Skeletal muscle cell (primary cell): ENCODE results near the gene PPP3CB.
"Not testable (repeated sequence)": the region's sequence is repeated elsewhere in the genome, so short reads cannot be mapped to it uniquely, and the experiment has no call there.

Experiments
- DNase-seq: peaks from one replicate; pipeline ENCODE4 v3.0.0-alpha.2; 2010; ENCODE audit warnings: low read depth
- H3K4me3 ChIP-seq: 2 replicates; pipeline ENCODE4 v1.5.1; 2011; ENCODE audit warnings: low read depth, mild to moderate bottlenecking, control low read depth, low read length, moderate library complexity

PPP3CB gene

GRCh38 chr10:73426318-73426717 is 69.5 kb downstream of the PPP3CB start:
- no peak overlapping the region for H3K4me3 ChIP-seq
- no peak for DNase-seq

DNA sequence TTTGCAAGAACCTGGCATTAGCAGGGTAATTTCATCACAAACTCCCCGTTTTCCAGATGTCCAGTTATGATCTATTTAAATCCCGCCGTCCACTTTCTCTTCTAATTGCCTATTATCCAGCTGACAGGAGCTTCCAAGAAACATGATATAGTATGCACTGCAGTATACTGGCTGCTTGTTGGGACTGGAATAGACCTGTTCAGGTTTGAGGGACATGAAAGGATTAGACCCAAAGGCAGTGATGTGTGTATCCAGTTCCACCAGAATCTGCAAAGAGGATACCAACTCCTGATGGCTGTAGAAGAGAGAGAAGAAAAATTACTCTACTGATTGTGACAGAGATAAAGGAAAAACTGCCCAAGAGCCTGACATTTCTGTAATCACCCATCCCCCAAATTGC is 71.3 kb downstream of the PPP3CB start:
- no peak overlapping the region for H3K4me3 ChIP-seq
- DNase-seq = no peak

DNA sequence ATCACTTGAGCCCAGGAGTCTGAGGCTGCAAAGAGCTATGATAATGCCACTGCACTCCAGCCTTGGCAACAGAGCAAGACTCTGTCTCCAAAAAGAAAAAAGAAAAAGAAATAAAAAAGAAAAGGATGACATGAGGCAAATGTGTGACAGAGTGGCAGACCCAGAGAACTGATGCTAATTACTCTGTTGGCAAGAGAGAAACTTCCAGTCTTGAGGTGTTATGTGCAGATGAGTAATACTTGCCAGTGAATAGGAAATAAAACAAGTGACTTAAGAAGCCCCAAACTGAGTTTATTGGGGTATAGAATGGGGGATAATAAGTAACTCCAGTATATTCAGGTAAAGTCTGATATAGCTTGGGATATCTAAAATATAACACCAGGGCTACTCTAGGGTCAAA is 72.5 kb downstream of the PPP3CB start:
- no peak for DNase-seq
- H3K4me3 ChIP-seq = no peak overlapping the region

DNA sequence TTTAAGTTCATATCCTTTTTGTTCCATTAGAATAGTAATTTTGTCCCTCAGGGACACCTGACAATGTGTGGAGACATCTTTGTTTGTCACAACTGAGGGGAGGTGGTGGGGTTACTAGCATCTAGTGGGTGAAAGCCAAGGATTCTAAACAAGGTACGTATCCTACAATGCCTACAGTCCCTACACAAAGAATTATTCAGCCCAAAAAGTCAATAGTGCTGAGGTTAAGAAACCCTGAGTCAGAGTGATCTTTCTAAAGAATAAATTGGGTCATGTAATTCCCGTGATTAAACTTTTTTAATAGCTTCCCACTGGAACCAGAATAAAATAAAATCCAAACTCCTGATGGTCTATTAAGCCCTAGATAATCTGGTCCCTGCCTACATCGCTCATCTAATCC is 79.3 kb downstream of the PPP3CB start:
- DNase-seq = no peak
- no peak overlapping the region for H3K4me3 ChIP-seq

GRCh38 chr10:73414230-73414945 is 81.4 kb downstream of the PPP3CB start:
- no peak for DNase-seq
- peak overlapping the region; percentile 87 for H3K4me3 ChIP-seq

DNA sequence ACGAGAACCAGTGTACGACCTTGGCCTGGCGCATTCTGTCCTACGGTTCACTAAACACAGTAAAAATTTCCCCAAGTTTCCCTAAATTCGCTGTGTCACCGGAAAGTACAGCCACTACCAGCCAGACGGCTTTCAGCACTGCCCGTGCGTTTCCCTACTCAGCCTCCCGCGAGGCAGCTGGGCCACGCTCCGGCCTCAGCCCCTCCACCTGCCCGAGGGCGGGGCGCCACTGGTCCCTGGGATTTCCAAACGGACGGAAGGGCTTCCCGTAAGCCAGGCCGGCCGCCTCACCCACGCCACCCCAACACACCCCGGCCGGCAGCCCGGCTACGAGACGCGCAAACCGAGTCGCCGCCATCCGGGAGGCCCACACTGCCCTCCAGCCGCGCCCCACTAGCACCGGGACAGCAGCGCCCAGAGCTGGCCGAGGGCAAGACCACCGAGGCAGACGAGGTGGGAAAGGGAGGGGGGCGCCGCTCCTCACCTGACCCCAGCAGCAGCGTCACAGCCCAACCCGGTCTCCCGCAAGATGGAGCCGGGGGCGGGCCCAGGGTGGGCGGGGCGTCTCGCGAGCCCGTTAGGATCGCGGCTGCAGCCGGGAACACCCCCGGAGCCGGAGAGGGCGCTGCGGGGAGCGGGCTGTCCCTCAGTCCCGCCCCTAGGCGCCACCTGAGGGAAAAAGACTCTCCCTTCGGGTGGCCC is 82.1 kb downstream of the PPP3CB start, which contains the start of gene ANXA7:
TSS of gene ANXA7 (minus strand) at position 531 of the 702 bp plus-strand sequence. CDS start 13,202 bp downstream, outside the sequence.
- DNase-seq = peak; percentile 37
- peak within 1 kb of the TSS; percentile 87 for H3K4me3 ChIP-seq

DNA sequence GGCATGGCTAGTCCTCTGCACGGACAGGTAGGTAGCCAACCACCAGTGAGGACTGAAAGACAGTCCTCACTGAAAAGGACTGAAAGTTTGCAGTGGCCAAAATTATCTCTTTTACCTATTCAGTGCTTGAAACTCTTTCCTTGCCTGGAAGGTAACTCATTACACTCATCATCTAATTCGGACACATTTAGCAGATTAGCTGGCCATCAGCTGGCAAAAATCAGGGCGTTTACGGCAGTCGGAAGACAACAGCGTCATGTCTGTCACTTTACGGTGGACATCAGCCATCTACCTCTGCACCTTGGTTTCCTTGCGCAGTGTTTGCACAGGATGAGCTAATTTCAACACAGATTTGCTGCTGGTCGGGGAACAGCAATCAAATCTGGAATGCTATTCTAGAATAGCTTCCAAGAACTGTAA is 82.7 kb downstream of the PPP3CB start:
- no peak for DNase-seq
- peak overlapping the region; percentile 87 for H3K4me3 ChIP-seq

DNA sequence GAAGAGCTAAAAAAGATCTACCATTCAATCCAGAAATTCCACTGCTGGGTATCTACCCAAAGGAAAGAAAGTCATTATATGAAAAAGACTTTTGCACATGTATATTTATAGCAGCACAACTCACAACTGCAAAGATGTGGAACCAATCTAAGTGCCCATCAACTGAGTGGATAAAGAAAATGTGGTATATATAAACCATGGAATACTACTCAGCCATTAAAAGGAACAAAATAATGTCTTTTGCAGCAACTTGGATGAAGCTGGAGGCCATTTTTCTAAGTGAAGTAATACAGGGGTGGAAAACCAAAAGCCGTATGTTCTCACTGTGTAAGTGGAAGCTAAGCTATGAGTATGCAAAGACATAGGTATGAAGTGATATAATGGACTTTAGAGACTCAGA is 84.9 kb downstream of the PPP3CB start:
- no peak for DNase-seq
- no peak overlapping the region for H3K4me3 ChIP-seq

DNA sequence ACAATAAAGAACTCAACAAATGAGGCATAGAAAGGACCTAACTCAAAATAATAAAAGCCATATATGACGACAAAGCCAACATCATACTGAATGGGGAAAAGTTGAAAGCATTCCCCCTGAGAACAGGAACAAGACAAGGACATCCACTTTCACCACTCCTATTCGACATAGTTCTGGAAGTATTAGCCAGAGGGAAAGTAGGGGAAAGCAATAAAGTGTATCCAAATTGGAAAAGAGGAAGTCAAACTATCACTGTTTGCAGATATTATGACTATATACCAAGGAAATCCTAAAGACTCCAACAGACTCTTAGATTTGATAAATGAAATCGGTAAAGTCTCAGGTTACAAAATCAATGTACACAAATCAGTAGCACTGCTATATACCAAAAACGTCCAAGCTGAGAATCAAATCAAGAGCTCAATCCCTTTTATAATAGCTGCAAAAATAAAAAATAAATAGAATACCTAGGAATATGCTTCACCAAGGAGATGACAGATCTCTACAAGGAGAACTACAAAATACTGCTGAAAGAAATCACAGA is 86.8 kb downstream of the PPP3CB start:
- DNase-seq = no peak

DNA sequence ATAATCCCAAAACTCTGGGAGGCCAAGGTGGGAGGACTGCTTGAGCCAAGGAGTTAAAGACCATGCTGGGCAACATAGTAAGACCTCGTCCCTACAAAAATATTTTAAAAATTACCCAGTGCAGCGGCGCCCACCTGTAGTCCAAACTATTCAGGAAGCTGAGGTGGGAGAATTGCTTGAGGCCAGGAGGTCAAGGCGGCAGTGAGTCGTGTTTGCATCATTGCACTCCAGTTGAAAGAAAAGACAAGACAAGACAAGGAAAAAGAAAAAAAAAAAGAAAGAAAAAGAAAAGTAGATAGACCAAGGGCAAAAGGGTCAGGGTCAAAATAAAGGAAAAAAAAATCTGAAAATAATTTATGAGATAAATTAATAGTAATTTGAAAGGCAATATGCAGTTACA is 87.8 kb downstream of the PPP3CB start:
- H3K4me3 ChIP-seq = no peak overlapping the region
- no peak for DNase-seq

More for the DNA sequence above, 86.8 kb downstream of the PPP3CB start:
- H3K4me3 ChIP-seq = no peak overlapping the region

GRCh38 chr10:73407495-73407894 is 88.3 kb downstream of the PPP3CB start:
- DNase-seq = no peak
- H3K4me3 ChIP-seq = no peak overlapping the region

DNA sequence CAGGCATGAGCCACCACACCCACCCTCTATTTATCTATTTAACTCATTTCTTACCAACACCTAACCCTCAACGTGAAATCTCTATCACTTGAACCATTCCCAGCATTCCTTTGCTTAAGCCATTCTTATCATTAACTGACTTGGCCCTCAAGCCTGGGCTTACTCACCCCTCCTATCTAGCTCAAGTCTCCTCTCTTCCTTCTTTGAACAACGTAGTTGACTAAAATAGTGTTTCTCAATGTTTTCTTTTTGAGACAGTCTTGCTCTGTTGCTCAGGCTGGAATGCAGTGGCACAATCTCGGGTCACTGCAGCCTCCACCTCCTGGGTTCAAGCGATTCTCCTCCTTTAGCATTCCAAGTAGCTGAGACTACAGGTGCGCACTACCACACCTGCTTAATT is 89.0 kb downstream of the PPP3CB start:
- DNase-seq = no peak
- no peak overlapping the region for H3K4me3 ChIP-seq

GRCh38 chr10:73405556-73405955 is 90.3 kb downstream of the PPP3CB start:
- H3K4me3 ChIP-seq = no peak overlapping the region
- DNase-seq = no peak

DNA sequence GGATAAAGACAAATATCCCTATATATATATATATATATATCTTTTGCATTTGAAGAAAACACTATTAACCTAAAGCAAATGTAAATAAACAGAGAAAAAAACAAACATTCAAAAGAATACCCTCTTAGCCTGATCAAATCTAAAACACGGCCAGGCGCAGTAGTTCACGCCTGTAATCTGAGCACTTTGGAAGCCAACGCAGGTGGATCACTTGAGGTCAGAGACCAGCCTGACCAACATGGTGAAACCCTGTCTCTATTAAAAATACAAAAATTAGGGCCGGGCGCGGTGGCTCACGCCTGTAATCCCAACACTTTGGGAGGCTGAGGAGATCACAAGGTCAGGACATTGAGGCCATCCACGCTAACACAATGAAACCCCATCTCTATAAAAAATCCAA is 91.1 kb downstream of the PPP3CB start:
- H3K4me3 ChIP-seq = no peak overlapping the region
- DNase-seq = no peak

GRCh38 chr10:73401636-73402035 is 94.2 kb downstream of the PPP3CB start:
- no peak overlapping the region for H3K4me3 ChIP-seq
- DNase-seq = no peak

DNA sequence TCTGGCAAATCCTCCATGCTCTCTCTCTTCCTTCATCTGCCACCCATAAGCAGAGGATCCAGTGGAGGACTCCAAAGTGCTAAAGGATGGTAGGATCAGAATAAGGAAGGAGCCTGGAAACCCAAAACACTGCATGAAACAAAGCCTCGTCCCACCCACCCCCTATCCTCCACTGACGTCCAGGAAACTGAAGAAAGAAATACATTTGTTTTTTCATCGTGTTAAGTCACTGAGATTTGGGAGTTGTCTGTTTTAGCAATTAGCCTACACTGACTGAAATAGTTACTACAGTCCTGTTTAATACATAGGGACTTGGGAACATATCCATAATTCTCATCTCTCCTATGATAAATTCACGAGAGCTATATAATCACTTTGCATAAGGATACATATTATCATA is 96.8 kb downstream of the PPP3CB start:
- H3K4me3 ChIP-seq = no peak overlapping the region
- no peak for DNase-seq

DNA sequence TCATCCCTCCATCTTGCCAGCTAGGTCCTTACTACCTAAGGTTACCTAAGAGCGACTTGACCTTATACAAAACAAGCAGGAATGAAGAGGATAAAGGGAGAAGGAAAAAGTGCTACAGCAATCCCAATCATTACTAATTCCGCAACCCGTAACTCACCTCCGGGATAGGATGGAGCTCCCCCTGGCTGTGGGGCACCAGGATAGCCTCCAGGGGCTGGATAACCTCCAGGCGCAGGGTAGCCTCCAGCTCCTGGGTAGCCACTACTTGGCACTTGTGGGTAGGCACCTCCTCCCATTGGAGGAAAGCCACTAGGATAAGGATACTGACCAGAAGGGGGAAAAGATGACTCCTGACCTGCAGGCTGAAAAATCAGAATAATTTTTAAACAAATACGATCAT is 97.8 kb downstream of the PPP3CB start:
- H3K4me3 ChIP-seq = no peak overlapping the region
- no peak for DNase-seq

GRCh38 chr10:73394325-73394724 is 101.5 kb downstream of the PPP3CB start:
- DNase-seq, H3K4me3 ChIP-seq: not testable (repeated sequence)

- DNase-seq = no peak
- no peak overlapping the region for H3K4me3 ChIP-seq
These were observed 107.6 kb downstream of the PPP3CB start for GRCh38 chr10:73388228-73388627.

DNA sequence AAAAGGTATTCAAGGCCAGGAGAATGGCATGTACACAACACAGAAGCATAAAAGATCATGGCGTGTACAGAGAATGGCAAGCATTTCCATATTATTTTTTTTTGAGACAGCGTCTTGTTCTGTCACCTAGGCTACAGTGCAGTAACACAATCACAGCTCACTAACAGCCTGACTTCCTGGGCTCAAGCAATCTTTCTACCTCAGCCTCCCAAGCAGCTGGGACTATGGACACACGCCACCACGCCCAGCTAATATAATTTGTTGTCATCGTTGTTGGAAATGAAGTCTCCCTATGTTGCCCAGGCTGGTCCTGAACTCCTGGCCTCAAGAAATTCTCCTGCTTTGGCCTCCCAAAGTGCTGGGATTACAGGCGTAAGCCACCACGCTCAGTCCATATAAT is 109.2 kb downstream of the PPP3CB start:
- DNase-seq = no peak
- no peak overlapping the region for H3K4me3 ChIP-seq
